ENCODE results near the gene ERVFRD-1. TPM values are rescaled to one million over a fixed set of nuclear protein-coding genes. Genes with fewer than 3 reads are reported as not detected.

Gene ERVFRD-1
- total and polyA plus RNA-seq, 5 donors from 2014 or later: 0.09 TPM; not detected in 4

DNA sequence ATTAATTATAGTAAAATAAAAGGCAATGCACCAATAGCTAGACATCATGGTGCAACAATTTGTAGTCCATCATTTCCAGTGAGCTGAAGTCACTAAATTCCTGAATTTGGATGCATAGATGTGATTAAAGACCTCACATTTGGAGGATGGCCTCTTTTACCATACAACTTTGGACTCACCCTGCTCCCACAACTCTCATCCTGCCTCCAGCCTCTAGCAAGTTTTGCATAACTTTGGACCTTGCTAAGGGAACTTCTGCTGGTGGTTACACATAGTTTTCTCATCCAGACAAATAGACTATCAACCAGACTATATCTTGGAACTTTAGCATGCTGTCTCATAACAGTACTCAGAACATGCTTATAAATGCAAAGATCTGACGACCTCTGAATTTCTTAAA lies 54.7 kb downstream of the ERVFRD-1 start:
- Mint-ChIP-seq H3K4me3 (no peak overlapping the region), H3K27me3 (peaks cover 31% of the 10 kb centered on the region), H3K36me3 (no peaks in the 10 kb centered on the region), H3K9me3 (peaks cover 0 to 2% (median 0%) of the 10 kb centered on the region in 7 donors), H3K4me1 (no peaks in the 10 kb centered on the region), H3K27ac (no peak overlapping the region)
- Histone ChIP-seq H3K27ac (ENCODE audit: insufficient read depth, low read length, poor library complexity, severe bottlenecking) (no peak overlapping the region), H3K27me3 (ENCODE audit: control insufficient read depth, insufficient read depth, low read length) (peaks cover 9% of the 10 kb centered on the region), H3K36me3 (ENCODE audit: control insufficient read depth, insufficient read depth, low read length) (no peaks in the 10 kb centered on the region), H3K9me3 (ENCODE audit: control insufficient read depth in 2 of 2, low read length in 2 of 2) (no peaks in the 10 kb centered on the region), H3K4me1 (ENCODE audit: control insufficient read depth, insufficient read depth, low read length, poor library complexity, severe bottlenecking) (no peaks in the 10 kb centered on the region), H3K4me3 (ENCODE audit: low read depth, low read length) (no peak overlapping the region)
- DNase-seq: no peak
- no peak for ATAC-seq (ENCODE audit: low read depth in 2 of 2)

DNA sequence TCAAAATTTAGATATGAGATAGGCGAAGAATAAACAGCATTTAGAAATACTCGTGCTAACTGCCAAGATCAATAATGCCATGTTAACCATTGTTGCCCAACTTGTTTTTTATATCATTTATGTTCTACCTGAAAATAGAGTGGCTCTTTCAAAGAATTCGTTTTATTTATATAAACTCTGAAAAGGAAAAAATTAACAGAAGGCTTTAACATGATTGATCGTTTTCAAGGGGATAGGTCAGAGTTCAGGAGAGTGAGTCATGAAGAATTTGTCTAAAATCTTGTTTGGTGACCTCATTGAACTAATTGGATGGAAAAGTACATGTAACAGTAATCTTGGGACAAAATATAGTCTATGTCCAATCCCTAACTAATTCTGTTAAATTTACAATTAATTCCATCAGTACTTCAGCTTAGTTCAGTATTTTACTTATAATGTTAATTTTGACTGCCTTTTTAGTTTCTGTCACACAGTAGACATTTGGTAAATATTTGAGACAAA lies 56.3 kb downstream of the ERVFRD-1 start:
- DNase-seq: no peak
- H3K27ac ChIP-seq (ENCODE audit: insufficient read depth, low read length, poor library complexity, severe bottlenecking): no peak overlapping the region
- H3K27me3 ChIP-seq (ENCODE audit: control insufficient read depth, insufficient read depth, low read length): peaks cover 9% of the 10 kb centered on the region
- no peaks in the 10 kb centered on the region for H3K4me1 ChIP-seq (ENCODE audit: control insufficient read depth, insufficient read depth, low read length, poor library complexity, severe bottlenecking)
- H3K36me3 ChIP-seq (ENCODE audit: control insufficient read depth, insufficient read depth, low read length): no peaks in the 10 kb centered on the region
- no peaks in the 10 kb centered on the region for H3K36me3 Mint-ChIP-seq
- no peak for ATAC-seq (ENCODE audit: low read depth in 2 of 2)
- H3K27ac Mint-ChIP-seq: no peak overlapping the region
- no peaks in the 10 kb centered on the region for H3K4me1 Mint-ChIP-seq
- no peak overlapping the region for H3K4me3 Mint-ChIP-seq
- H3K27me3 Mint-ChIP-seq: peaks cover 29% of the 10 kb centered on the region
- H3K4me3 ChIP-seq (ENCODE audit: low read depth, low read length): no peak overlapping the region
- H3K9me3 Mint-ChIP-seq: peaks cover 0 to 2% (median 0%) of the 10 kb centered on the region in 7 donors
- no peaks in the 10 kb centered on the region for H3K9me3 ChIP-seq (ENCODE audit: control insufficient read depth in 2 of 2, low read length in 2 of 2)

GRCh38 chr6:11054722-11055121 lies 56.8 kb downstream of the ERVFRD-1 start:
- Histone ChIP-seq H3K27ac (ENCODE audit: insufficient read depth, low read length, poor library complexity, severe bottlenecking) (no peak overlapping the region), H3K4me1 (ENCODE audit: control insufficient read depth, insufficient read depth, low read length, poor library complexity, severe bottlenecking) (no peaks in the 10 kb centered on the region), H3K27me3 (ENCODE audit: control insufficient read depth, insufficient read depth, low read length) (peaks cover 9% of the 10 kb centered on the region), H3K4me3 (ENCODE audit: low read depth, low read length) (no peak overlapping the region), H3K9me3 (ENCODE audit: control insufficient read depth in 2 of 2, low read length in 2 of 2) (no peaks in the 10 kb centered on the region), H3K36me3 (ENCODE audit: control insufficient read depth, insufficient read depth, low read length) (no peaks in the 10 kb centered on the region)
- Mint-ChIP-seq H3K4me1 (no peaks in the 10 kb centered on the region), H3K27ac (no peak overlapping the region), H3K27me3 (peaks cover 27% of the 10 kb centered on the region), H3K9me3 (peaks cover 0 to 2% (median 0%) of the 10 kb centered on the region in 7 donors), H3K36me3 (no peaks in the 10 kb centered on the region), H3K4me3 (no peak overlapping the region)
- DNase-seq: no peak
- no peak for ATAC-seq (ENCODE audit: low read depth in 2 of 2)

- Histone ChIP-seq H3K4me3 (ENCODE audit: low read depth, low read length) (no peak overlapping the region), H3K4me1 (ENCODE audit: control insufficient read depth, insufficient read depth, low read length, poor library complexity, severe bottlenecking) (no peaks in the 10 kb centered on the region), H3K27me3 (ENCODE audit: control insufficient read depth, insufficient read depth, low read length) (peaks cover 18% of the 10 kb centered on the region), H3K36me3 (ENCODE audit: control insufficient read depth, insufficient read depth, low read length) (no peaks in the 10 kb centered on the region), H3K9me3 (ENCODE audit: control insufficient read depth in 2 of 2, low read length in 2 of 2) (no peaks in the 10 kb centered on the region), H3K27ac (ENCODE audit: insufficient read depth, low read length, poor library complexity, severe bottlenecking) (no peak overlapping the region)
- ATAC-seq (ENCODE audit: low read depth in 2 of 2) (no peak), DNase-seq (no peak)
- Mint-ChIP-seq H3K4me1 (no peaks in the 10 kb centered on the region), H3K27me3 (peaks cover 32% of the 10 kb centered on the region), H3K36me3 (no peaks in the 10 kb centered on the region), H3K9me3 (peaks cover 0 to 2% (median 0%) of the 10 kb centered on the region in 7 donors), H3K27ac (no peak overlapping the region), H3K4me3 (no peak overlapping the region)
These were observed 58.2 kb downstream of the ERVFRD-1 start for GRCh38 chr6:11053307-11053706.

Other genes starting within 250 kb of the ERVFRD-1 start
- gene GCM2, start 229.7 kb downstream of the ERVFRD-1 start, total RNA-seq: not detected
- not detected for gene GCM2, start 229.7 kb downstream of the ERVFRD-1 start, polyA plus RNA-seq
- not detected for gene SYCP2L, start 224.7 kb downstream of the ERVFRD-1 start, total RNA-seq
- gene SYCP2L, start 224.7 kb downstream of the ERVFRD-1 start, polyA plus RNA-seq: not detected
- not detected for gene ELOVL2, start 67.4 kb downstream of the ERVFRD-1 start, total RNA-seq
- not detected for gene ELOVL2, start 67.4 kb downstream of the ERVFRD-1 start, polyA plus RNA-seq
- gene SMIM13, start 17.9 kb downstream of the ERVFRD-1 start, total RNA-seq: 9.7 TPM
- 1 to 10 TPM; 1.4 to 4.4 (median 2.5) TPM for gene SMIM13, start 17.9 kb downstream of the ERVFRD-1 start, polyA plus RNA-seq
- 104 TPM for gene NEDD9, start 120.9 kb upstream of the ERVFRD-1 start, total RNA-seq
- gene NEDD9, start 120.9 kb upstream of the ERVFRD-1 start, polyA plus RNA-seq: 10 to 100 TPM; 18.1 to 21.5 (median 19.9) TPM

All from CD4-positive, CD25-positive, alpha-beta regulatory T cell (primary cell).